ENCODE results near the gene RNF17. TPM values are rescaled to one million over a fixed set of nuclear protein-coding genes. Genes with fewer than 3 reads are reported as not detected.

The RNF17 gene
- total and polyA plus RNA-seq, 2 of the 8 experiments (the other 6 are each of a cell fraction or from before 2014, with no cell fraction given): not detected

DNA sequence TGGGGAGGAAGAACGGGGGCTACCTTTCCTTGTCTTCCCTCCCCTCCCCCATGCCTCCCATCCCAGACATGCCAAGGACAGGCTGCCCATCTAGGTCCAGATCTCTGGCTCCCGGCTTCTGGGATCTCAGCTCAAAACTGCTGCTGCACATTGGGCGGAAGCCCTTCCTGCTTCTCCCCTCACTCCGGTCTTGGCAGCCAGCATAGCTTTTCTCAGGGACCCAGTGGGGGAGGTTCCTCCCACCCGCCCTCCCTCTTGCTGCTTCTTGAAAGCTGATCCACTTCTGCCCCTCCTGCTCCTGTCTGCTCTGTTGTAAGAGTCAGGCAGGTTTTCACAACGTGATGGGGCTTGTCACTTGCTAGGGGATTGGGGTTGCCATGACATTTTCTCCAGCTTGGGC, 21.7 kb upstream of the RNF17 start (continued):
- TF ChIP-seq, protein P1, sequence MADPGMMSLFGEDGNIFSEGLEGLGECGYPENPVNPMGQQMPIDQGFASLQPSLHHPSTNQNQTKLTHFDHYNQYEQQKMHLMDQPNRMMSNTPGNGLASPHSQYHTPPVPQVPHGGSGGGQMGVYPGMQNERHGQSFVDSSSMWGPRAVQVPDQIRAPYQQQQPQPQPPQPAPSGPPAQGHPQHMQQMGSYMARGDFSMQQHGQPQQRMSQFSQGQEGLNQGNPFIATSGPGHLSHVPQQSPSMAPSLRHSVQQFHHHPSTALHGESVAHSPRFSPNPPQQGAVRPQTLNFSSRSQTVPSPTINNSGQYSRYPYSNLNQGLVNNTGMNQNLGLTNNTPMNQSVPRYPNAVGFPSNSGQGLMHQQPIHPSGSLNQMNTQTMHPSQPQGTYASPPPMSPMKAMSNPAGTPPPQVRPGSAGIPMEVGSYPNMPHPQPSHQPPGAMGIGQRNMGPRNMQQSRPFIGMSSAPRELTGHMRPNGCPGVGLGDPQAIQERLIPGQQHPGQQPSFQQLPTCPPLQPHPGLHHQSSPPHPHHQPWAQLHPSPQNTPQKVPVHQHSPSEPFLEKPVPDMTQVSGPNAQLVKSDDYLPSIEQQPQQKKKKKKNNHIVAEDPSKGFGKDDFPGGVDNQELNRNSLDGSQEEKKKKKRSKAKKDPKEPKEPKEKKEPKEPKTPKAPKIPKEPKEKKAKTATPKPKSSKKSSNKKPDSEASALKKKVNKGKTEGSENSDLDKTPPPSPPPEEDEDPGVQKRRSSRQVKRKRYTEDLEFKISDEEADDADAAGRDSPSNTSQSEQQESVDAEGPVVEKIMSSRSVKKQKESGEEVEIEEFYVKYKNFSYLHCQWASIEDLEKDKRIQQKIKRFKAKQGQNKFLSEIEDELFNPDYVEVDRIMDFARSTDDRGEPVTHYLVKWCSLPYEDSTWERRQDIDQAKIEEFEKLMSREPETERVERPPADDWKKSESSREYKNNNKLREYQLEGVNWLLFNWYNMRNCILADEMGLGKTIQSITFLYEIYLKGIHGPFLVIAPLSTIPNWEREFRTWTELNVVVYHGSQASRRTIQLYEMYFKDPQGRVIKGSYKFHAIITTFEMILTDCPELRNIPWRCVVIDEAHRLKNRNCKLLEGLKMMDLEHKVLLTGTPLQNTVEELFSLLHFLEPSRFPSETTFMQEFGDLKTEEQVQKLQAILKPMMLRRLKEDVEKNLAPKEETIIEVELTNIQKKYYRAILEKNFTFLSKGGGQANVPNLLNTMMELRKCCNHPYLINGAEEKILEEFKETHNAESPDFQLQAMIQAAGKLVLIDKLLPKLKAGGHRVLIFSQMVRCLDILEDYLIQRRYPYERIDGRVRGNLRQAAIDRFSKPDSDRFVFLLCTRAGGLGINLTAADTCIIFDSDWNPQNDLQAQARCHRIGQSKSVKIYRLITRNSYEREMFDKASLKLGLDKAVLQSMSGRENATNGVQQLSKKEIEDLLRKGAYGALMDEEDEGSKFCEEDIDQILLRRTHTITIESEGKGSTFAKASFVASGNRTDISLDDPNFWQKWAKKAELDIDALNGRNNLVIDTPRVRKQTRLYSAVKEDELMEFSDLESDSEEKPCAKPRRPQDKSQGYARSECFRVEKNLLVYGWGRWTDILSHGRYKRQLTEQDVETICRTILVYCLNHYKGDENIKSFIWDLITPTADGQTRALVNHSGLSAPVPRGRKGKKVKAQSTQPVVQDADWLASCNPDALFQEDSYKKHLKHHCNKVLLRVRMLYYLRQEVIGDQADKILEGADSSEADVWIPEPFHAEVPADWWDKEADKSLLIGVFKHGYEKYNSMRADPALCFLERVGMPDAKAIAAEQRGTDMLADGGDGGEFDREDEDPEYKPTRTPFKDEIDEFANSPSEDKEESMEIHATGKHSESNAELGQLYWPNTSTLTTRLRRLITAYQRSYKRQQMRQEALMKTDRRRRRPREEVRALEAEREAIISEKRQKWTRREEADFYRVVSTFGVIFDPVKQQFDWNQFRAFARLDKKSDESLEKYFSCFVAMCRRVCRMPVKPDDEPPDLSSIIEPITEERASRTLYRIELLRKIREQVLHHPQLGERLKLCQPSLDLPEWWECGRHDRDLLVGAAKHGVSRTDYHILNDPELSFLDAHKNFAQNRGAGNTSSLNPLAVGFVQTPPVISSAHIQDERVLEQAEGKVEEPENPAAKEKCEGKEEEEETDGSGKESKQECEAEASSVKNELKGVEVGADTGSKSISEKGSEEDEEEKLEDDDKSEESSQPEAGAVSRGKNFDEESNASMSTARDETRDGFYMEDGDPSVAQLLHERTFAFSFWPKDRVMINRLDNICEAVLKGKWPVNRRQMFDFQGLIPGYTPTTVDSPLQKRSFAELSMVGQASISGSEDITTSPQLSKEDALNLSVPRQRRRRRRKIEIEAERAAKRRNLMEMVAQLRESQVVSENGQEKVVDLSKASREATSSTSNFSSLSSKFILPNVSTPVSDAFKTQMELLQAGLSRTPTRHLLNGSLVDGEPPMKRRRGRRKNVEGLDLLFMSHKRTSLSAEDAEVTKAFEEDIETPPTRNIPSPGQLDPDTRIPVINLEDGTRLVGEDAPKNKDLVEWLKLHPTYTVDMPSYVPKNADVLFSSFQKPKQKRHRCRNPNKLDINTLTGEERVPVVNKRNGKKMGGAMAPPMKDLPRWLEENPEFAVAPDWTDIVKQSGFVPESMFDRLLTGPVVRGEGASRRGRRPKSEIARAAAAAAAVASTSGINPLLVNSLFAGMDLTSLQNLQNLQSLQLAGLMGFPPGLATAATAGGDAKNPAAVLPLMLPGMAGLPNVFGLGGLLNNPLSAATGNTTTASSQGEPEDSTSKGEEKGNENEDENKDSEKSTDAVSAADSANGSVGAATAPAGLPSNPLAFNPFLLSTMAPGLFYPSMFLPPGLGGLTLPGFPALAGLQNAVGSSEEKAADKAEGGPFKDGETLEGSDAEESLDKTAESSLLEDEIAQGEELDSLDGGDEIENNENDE (IDR thresholded peaks at IDR 0.05; ENCODE audit: insufficient replicate concordance, low read length): no peak
- TF ChIP-seq RXRA (IDR thresholded peaks at IDR 0.05; ENCODE audit: insufficient read depth, low read depth, low read length) (no peak), CREB1 (IDR thresholded peaks at IDR 0.05) (no peak), FOSL1 (IDR thresholded peaks at IDR 0.05; ENCODE audit: insufficient read depth, low read depth, low read length) (no peak)
